ENCODE results near the gene ERAS.

ERAS gene

DNA sequence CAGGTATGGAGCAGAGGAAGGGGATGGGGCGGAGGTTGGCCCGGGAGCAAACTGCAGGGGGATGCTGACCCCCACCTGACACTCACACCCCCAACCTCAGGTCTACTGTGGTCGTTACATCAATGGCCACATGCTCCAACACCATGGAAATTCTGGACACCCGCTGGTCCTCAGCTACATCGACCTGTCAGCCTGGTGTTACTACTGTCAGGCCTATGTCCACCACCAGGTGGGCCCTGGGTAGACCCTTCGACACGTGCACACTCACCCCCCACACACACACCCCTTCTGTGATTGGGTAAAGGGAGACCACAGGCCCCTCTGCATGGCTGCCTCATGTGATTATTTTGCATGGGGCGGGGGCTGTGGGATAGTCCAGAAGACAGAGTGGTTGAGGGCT is 2.2 kb upstream of the ERAS start:
- no peak for TF ChIP-seq CSDC2 (CRISPR knock-in tag; IDR thresholded peaks at IDR 0.05)
- TF ChIP-seq ZNF8 (CRISPR knock-in tag; IDR thresholded peaks at IDR 0.05): no peak
- TF ChIP-seq, protein P1, sequence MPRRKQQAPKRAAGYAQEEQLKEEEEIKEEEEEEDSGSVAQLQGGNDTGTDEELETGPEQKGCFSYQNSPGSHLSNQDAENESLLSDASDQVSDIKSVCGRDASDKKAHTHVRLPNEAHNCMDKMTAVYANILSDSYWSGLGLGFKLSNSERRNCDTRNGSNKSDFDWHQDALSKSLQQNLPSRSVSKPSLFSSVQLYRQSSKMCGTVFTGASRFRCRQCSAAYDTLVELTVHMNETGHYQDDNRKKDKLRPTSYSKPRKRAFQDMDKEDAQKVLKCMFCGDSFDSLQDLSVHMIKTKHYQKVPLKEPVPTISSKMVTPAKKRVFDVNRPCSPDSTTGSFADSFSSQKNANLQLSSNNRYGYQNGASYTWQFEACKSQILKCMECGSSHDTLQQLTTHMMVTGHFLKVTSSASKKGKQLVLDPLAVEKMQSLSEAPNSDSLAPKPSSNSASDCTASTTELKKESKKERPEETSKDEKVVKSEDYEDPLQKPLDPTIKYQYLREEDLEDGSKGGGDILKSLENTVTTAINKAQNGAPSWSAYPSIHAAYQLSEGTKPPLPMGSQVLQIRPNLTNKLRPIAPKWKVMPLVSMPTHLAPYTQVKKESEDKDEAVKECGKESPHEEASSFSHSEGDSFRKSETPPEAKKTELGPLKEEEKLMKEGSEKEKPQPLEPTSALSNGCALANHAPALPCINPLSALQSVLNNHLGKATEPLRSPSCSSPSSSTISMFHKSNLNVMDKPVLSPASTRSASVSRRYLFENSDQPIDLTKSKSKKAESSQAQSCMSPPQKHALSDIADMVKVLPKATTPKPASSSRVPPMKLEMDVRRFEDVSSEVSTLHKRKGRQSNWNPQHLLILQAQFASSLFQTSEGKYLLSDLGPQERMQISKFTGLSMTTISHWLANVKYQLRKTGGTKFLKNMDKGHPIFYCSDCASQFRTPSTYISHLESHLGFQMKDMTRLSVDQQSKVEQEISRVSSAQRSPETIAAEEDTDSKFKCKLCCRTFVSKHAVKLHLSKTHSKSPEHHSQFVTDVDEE (CRISPR knock-in tag; IDR thresholded peaks at IDR 0.05): no peak
- TF ChIP-seq ZFP3 (CRISPR knock-in tag; IDR thresholded peaks at IDR 0.05): no peak
- TF ChIP-seq TOX (CRISPR knock-in tag; IDR thresholded peaks at IDR 0.05; ENCODE audit: borderline replicate concordance): no peak
- TF ChIP-seq ZNF565 (CRISPR knock-in tag; conservative IDR thresholded peaks at IDR 0.05; ENCODE audit: low read depth): no peak
- no peak for TF ChIP-seq ZFP30 (CRISPR knock-in tag; IDR thresholded peaks at IDR 0.05)
- TF ChIP-seq, protein P2, sequence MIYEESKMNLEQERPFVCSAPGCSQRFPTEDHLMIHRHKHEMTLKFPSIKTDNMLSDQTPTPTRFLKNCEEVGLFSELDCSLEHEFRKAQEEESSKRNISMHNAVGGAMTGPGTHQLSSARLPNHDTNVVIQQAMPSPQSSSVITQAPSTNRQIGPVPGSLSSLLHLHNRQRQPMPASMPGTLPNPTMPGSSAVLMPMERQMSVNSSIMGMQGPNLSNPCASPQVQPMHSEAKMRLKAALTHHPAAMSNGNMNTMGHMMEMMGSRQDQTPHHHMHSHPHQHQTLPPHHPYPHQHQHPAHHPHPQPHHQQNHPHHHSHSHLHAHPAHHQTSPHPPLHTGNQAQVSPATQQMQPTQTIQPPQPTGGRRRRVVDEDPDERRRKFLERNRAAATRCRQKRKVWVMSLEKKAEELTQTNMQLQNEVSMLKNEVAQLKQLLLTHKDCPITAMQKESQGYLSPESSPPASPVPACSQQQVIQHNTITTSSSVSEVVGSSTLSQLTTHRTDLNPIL (CRISPR knock-in tag; IDR thresholded peaks at IDR 0.05; ENCODE audit: low read depth): no peak
- TF ChIP-seq TCF4 (CRISPR knock-in tag; IDR thresholded peaks at IDR 0.05; ENCODE audit: borderline replicate concordance): no peak
- TF ChIP-seq OSR1 (CRISPR knock-in tag; IDR thresholded peaks at IDR 0.05): no peak
- no peak for TF ChIP-seq GLIS3 (CRISPR knock-in tag; IDR thresholded peaks at IDR 0.05)
- TF ChIP-seq RARB (CRISPR knock-in tag; IDR thresholded peaks at IDR 0.05): no peak
- TF ChIP-seq ZNF70 (CRISPR knock-in tag; IDR thresholded peaks at IDR 0.05): no peak
- TF ChIP-seq BACH2 (CRISPR knock-in tag; IDR thresholded peaks at IDR 0.05; ENCODE audit: borderline replicate concordance): no peak
- TF ChIP-seq PPARA (CRISPR knock-in tag; IDR thresholded peaks at IDR 0.05; ENCODE audit: borderline replicate concordance): no peak
- no peak for TF ChIP-seq SNAI2 (CRISPR knock-in tag; IDR thresholded peaks at IDR 0.05)
- TF ChIP-seq PATZ1 (CRISPR knock-in tag; IDR thresholded peaks at IDR 0.05; ENCODE audit: borderline replicate concordance): no peak
- TF ChIP-seq ISL1 (CRISPR knock-in tag; IDR thresholded peaks at IDR 0.05): no peak
- TF ChIP-seq ZC3H10 (CRISPR knock-in tag; IDR thresholded peaks at IDR 0.05): no peak
- no peak for ATAC-seq

- TF ChIP-seq TCF4 (CRISPR knock-in tag; IDR thresholded peaks at IDR 0.05; ENCODE audit: borderline replicate concordance) (no peak), PPARA (CRISPR knock-in tag; IDR thresholded peaks at IDR 0.05; ENCODE audit: borderline replicate concordance) (no peak), CSDC2 (CRISPR knock-in tag; IDR thresholded peaks at IDR 0.05) (no peak), CSRNP3 (CRISPR knock-in tag; IDR thresholded peaks at IDR 0.05) (no peak), RARB (CRISPR knock-in tag; IDR thresholded peaks at IDR 0.05) (no peak), PATZ1 (CRISPR knock-in tag; IDR thresholded peaks at IDR 0.05; ENCODE audit: borderline replicate concordance) (no peak), ZNF8 (CRISPR knock-in tag; IDR thresholded peaks at IDR 0.05) (no peak), ZNF565 (CRISPR knock-in tag; conservative IDR thresholded peaks at IDR 0.05; ENCODE audit: low read depth) (no peak), ESRRG (CRISPR knock-in tag; IDR thresholded peaks at IDR 0.05) (no peak), BACH2 (CRISPR knock-in tag; IDR thresholded peaks at IDR 0.05; ENCODE audit: borderline replicate concordance) (no peak), ARNTL (CRISPR knock-in tag; IDR thresholded peaks at IDR 0.05; ENCODE audit: borderline replicate concordance, low read depth) (no peak), OSR1 (CRISPR knock-in tag; IDR thresholded peaks at IDR 0.05) (no peak)
- TF ChIP-seq, protein P1 (CRISPR knock-in tag; IDR thresholded peaks at IDR 0.05): no peak
- no peak for ATAC-seq
Observed at GRCh38 chrX:48826876-48827653, 752 bp downstream of the ERAS start.
